ENCODE measurements around the gene DCST1.

Gene DCST1

GRCh38 chr1:155071701-155072100 lies 38.1 kb downstream of the DCST1 start:
- DNase-seq (ENCODE audit: low read depth), result no peak
- TF ChIP-seq, protein P1, sequence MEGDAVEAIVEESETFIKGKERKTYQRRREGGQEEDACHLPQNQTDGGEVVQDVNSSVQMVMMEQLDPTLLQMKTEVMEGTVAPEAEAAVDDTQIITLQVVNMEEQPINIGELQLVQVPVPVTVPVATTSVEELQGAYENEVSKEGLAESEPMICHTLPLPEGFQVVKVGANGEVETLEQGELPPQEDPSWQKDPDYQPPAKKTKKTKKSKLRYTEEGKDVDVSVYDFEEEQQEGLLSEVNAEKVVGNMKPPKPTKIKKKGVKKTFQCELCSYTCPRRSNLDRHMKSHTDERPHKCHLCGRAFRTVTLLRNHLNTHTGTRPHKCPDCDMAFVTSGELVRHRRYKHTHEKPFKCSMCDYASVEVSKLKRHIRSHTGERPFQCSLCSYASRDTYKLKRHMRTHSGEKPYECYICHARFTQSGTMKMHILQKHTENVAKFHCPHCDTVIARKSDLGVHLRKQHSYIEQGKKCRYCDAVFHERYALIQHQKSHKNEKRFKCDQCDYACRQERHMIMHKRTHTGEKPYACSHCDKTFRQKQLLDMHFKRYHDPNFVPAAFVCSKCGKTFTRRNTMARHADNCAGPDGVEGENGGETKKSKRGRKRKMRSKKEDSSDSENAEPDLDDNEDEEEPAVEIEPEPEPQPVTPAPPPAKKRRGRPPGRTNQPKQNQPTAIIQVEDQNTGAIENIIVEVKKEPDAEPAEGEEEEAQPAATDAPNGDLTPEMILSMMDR (conservative IDR thresholded peaks at IDR 0.05; ENCODE audit: low read length), result no peak
- H3K4me3 ChIP-seq (ENCODE audit: low read length), result no peak overlapping the region

DNA sequence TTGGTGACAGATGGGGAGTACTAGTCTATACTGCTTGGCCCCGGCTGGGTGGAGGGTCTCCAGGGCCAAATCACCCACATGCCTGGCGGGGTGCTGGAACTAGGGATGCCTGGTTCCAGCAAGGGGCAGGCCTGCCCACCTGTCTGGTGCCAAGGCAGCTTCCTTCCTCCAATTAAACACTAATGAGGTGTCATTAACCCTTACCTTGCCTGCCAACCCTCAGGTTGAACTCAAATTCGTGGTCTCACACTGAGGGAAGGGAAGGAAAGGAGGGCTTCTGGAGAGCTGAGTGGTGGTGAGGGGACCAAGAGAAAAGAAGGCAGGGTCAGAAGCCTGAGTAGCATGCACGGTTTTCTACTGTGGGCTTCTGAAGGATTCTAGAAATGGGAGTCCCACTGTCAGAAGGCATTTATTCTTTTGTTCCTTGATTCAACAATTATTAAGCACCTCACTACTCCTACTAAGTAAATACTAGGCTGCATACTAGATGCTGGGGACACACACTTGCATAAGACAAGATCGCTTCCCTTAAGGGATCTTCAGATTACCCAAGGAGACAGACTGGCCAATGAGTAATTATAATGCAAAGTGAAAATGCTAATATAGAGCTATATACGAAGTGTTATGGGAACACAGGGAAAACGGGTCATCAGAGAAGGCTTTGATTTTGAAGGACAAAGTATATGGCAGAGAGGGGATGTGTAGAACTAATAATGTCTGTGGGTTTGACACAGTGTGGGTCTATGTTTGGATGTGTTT lies 39.1 kb downstream of the DCST1 start:
- TF ChIP-seq, protein P1 (conservative IDR thresholded peaks at IDR 0.05; ENCODE audit: low read length), result no peak
- DNase-seq (ENCODE audit: low read depth), result no peak
- no peak overlapping the region for H3K4me3 ChIP-seq (ENCODE audit: low read length)

DNA sequence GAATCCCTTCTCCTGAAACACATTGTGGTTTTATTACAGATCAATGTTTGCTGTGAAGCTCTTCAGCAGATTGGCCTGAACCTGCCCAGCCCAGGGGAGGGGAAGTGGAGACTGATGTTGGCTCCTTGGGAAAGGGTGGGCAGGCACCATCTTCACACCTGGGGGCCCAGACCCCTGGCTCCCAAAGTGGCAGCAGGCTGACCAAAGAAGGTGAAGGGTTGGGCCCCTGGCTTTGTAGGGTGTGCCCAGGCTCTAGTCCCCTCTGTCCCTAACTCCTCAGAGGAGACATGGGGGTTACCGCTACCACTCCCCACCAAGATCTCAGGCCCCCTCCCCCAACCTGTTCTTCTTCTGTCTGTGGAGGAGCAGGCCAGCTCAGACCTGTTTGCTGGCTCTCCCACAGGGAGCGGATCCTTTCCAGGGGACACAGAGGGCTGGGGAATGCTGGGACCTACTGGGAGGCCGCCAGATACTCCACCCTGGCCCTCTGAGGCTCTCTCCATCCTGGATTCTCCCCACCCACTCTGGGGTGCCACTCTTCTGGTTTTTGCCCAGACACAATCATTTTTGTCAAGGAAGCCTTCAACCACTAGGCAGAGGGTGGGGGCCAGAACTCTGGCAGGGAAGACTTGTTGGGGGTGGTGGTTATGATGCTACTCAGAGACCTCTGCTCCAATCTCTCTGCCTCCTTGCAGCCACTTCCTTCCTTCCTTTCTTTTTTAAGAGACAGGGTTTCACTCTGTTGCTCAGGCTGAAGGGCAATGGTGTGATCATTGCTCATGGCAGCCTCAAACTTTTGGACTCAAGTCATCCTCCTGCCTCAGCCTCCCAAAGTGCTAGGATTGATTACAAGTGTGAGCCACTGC lies 40.0 kb downstream of the DCST1 start:
- TF ChIP-seq, protein P1 (conservative IDR thresholded peaks at IDR 0.05; ENCODE audit: low read length), result no peak
- no peak for DNase-seq (ENCODE audit: low read depth)
- H3K4me3 ChIP-seq (ENCODE audit: low read length), result no peak overlapping the region

GRCh38 chr1:155075535-155075934 lies 41.9 kb downstream of the DCST1 start:
- DNase-seq (ENCODE audit: low read depth), result no peak

DNA sequence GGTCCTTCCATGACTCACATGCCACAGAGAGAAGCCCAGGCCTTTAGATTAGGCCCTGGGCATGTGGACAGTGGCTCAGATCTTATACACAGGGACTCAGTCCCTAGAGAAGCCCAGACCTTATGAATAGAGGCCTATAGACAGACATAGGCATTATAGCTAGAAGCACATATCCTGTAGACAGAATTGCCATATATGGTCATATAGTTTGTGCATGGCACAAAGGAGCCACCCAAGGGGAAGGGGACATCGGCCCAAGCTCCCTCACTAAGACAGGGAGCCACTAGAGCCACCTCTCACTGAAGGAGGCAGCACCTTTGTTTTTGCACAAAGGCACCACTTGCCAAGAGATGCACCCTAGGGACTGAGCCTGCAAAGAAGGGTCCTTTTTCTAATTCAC lies 42.7 kb downstream of the DCST1 start:
- H3K4me3 ChIP-seq (ENCODE audit: low read length), result no peak overlapping the region
- TF ChIP-seq, protein P1 (conservative IDR thresholded peaks at IDR 0.05; ENCODE audit: low read length), result no peak
- no peak for DNase-seq (ENCODE audit: low read depth)

More at GRCh38 chr1:155075535-155075934, 41.9 kb downstream of the DCST1 start:
- TF ChIP-seq, protein P1 (conservative IDR thresholded peaks at IDR 0.05; ENCODE audit: low read length), result no peak
- no peak overlapping the region for H3K4me3 ChIP-seq (ENCODE audit: low read length)

DNA sequence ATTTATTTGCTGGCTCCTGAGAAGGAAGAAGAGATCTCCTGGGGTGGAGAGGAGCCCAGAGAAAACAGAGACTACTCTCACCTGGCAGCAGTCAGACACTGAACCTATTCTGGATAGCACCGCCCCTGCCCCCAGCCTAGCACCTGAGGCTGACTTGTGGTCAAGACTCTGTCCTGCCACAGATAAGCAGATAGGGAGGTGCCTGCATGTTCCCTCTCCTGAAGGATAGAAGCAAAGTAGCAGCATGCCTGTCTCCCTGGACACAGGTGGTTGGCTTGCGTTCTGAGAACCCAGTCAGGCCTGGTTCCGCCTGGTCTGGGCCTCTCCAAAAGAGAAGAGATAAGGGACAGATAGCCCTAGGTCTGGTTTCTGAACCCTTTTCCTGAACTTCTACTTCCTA lies 43.7 kb downstream of the DCST1 start:
- TF ChIP-seq, protein P1 (conservative IDR thresholded peaks at IDR 0.05; ENCODE audit: low read length), result no peak
- no peak overlapping the region for H3K4me3 ChIP-seq (ENCODE audit: low read length)
- no peak for DNase-seq (ENCODE audit: low read depth)

All from AG10803 (cell line).